Activated CD8-positive, alpha-beta memory T cell treated with anti-CD3 and anti-CD28 coated beads, Interleukin-2, amount 50 U/mL, for 4 hours (primary cell): ENCODE measurements around the gene TBC1D22A.

ENCODE experiments used
- DNase-seq: peaks from one replicate; pipeline ENCODE4 v3.0.0-alpha.2; 2020

TBC1D22A gene

DNA sequence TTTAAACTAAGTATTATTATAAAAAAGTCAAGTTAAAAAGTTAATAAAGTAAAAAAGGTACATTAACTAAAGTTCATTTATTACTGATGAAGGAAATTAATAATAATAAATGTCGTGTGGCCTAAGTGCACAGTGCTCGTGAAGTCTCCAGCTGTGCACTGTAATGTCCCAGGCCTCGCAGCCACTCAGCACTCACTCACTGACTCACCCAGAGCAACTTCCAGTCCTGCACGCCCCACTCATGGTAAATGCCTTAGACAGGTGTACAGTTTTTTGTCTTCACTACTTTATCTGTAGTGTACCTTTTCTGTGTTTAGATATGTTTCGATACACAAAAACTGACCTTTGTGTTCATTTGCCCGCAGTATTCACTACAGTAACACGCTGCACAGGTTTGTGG is 175.5 kb downstream of the TBC1D22A start:
- DNase-seq: no peak

DNA sequence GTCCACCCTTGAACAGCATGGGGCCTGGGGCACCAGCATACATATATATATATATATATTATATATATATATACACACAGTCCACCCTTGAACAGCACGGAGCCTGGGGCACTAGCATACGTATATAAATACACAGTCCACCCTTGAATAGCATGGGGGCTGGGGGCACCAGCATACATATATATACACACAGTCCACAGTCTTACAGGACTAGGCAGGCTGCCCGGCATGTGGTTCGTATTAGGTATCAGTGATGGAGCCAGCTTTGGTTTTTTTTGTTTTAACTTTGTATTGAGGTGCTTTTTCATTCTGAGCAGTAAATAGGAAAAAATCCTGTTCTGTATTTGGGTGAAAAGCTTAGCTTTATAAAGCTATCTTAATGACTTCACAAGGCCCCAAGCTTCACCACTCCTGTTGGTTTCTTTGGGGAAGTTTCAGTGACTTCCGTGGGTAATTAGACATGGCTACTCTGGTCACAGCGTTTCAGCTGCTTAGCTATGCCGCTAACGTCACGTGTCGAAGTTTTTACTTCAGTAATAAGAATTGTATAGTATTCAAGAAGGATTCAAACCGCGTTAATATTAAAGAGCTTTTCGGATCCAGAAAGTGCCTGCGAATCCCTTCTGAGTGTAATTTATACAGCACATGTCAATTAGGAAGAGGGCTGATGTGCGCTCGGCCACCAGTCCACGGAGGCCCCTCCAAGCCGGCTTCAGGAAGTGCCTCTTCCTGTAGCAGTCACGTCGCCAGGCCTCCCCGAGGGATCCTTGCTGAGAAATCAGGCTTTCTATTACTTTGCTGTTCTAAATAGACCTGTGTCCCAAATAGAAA is 179.7 kb downstream of the TBC1D22A start:
- DNase-seq: no peak

DNA sequence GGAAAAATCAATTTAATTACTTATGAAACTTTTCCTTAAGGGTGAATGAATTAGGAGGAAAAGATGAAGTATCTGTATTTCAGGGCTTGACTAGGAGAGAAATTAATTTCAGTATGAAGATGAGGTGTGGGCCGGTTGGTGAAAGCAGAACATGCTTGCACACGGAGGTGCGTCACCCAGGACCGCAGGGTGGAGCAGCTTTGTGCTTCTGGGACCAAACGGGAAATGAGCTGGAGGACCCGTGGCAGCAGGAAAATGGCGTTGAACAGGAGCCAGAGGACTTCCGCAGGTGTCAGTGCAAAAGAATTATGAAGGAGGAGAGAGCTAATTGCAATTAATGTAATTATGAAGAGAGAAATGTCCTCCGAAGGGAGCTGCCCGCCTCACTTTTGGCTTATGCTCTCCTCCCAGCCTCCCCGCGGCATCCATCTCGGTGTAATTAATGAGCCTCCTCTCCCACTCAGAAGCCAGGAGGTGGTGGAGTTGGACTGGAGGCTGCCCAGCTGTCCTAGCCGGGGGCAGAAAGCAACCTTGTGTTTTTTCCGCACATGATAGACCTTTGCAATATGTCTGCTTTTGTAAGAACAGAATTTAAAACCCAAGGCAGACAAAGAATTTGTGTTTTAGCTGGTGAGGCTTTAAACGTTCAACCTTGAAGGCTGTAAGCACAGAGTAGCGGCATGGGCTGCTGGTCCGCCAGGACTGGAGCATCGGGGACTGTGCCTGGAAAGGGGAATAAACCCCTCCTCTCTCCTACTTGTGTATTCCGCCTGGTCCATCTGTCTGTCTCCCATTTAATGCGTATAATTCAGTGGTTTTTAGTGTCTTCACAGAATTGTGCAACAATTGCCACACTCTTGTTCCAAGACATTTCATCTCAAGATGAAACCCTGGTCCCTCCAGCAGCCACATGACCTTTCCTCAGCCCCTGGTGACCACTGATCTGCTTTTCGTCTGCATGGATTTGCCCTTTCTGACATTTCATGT is 180.6 kb downstream of the TBC1D22A start:
- no peak for DNase-seq

- DNase-seq: no peak
Observed at GRCh38 chr22:46945481-46945880, 183.0 kb downstream of the TBC1D22A start.

DNA sequence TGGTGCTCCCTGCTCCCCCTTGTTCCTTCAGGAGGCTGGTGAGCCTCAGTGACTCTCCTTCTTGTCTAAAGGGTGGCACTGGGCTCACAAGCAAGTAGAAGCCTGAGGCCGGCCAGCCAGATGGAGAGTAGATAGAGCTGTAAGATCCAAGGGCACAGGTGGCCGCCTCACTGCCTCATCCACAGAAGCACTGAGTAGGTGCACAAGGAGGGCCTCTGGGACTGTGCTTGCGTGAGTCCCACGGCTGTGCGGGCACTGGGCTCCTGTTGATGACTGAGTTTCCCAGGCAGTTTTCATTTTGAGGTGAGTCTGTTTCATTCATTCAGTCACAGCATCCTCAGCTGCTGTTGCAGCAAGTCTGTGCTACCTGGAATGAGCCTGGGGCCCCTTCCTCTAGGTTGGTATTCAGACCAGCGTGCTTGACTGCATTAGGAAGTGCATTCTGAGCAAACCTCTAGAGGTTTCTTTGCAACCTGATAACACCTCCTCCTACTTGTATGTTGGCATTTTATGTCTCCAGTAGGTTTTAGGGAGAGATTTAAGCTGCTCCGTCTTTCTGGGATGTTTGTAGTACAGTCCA is 184.0 kb downstream of the TBC1D22A start:
- DNase-seq: no peak

DNA sequence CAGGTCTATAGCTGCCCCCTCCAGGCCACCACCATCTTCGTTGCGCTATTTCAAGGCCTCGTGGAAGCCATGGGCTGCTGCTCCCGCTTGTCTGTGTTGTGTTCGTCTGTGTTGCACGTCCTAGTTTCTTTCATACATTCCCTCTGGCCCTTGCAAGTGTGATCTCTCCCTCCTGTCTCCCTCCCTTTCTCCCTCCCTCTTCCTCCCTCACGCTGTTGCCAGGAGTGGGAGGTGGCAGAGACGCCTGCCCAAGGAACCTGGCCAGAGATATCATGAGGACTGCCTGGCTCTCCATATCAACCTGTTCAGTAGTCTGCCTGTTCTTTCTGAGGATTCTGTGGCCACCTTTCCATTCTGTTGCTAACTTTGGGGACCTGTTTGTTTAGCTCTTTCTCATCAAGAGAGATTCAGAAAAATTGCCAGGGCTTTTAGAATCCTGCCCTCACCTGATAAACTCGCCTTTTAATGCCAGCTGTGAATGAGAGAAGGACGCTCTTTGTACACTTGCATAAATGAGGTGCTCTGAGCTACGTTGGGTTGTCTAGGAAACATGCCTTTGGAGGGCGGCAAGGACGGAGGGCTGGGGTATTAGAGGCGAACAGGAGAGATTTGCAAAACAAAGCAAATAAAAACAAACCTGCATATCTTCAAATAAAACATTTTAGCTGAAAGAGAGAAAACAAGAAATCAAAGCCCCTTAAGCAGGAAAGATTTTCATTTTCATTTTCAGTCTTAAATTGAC is 185.2 kb downstream of the TBC1D22A start:
- DNase-seq: no peak

GRCh38 chr22:46948411-46949144 is 186.1 kb downstream of the TBC1D22A start:
- DNase-seq: no peak

DNA sequence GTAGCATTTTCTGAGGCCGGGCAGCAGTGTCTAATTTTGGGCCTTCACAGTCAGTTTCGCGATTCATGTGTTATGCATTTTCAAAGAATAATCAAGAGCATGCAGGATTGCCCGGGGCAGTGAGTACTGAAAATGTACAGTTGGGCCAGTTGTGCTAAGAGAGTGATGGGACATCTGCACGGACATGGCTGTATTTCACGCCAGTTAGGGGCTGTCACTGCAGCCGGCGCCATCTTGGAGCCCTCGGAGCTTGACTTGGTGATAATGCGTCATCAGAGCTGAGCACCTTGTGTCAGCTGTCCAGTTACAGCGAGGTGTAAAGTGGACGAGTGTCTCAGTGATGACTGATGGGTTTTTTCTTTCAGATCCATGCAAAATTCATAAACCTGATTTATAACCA is 188.9 kb downstream of the TBC1D22A start:
- DNase-seq: no peak

- DNase-seq: no peak
Observed at GRCh38 chr22:46951973-46952372, 189.5 kb downstream of the TBC1D22A start.

DNA sequence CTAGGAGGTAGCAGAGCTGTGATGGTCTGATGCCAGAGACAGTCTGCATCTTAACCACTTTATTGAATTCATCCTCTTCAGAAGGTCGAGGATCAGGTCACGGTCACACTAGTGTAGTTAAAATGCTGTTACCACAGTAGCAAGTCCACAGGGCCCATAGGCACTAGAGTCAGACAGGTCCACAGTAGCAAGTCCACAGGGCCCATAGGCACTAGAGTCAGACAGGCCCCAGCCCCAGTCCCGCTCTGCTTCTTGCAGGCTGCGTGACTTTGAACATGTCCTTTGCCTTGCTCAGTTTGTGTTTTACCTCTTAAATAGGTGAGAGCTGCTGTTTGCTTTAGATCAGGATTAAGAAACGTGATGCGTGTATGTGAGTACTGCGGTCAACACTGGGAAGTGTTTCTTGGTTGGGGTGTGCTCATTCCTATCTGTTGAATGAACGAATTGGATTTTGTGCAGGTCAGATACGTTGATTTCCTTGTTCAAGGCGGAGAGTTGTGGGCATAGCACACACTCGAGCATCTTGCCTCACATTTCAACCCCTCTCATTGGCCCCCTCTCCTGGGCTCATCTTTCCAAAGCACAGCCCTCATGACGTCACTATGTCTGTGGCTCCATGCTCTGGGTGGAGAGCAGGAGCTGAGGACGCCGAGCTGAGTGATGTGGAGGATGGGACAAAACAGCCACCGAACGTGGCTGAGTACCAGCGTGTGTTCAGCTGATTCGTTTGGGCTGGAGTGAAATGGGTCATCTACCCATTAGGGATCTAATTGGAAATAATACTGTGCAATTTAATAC is 191.7 kb downstream of the TBC1D22A start:
- no peak for DNase-seq

DNA sequence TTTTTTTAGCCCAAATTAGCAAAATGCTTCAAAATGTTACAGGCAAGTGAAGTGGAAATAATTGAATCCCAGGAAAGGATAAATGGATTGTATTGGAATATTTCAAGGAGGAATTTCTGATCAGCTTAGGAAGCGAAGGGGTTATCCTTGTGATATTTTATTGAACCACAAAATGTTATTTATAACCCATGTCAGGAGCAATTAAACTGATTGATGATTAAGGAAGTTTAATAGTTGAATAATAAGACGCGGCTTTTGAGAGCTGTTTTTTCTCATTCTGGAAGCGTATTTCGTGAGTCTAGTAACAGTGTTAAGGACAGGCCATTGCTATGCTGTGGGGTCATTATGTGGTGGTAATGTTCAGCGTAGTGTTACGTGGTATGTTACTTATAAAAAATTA is 192.3 kb downstream of the TBC1D22A start:
- no peak for DNase-seq

- DNase-seq: no peak
Observed at GRCh38 chr22:46956498-46957215, 194.2 kb downstream of the TBC1D22A start.

GRCh38 chr22:46957521-46957920 is 195.1 kb downstream of the TBC1D22A start:
- no peak for DNase-seq

DNA sequence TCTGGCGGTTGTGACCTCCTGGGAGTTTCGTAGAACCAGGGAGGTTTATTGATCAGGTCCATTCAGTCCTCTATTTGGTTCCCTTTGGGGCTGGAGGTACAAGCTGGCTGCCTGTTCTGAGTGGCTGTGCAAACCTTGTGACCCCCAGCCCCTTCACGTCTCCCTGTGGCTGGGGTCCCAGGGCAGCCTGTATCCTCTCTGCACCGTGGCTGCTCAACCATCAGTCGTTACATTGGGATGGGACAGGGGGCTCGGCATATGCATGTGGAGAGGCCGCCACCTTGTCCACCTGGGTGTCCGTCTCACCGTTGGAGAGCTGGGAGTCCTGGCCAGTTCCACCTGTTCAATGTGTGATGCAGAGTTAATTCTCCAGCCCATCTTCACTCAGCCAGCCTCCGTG is 195.7 kb downstream of the TBC1D22A start:
- DNase-seq: no peak

DNA sequence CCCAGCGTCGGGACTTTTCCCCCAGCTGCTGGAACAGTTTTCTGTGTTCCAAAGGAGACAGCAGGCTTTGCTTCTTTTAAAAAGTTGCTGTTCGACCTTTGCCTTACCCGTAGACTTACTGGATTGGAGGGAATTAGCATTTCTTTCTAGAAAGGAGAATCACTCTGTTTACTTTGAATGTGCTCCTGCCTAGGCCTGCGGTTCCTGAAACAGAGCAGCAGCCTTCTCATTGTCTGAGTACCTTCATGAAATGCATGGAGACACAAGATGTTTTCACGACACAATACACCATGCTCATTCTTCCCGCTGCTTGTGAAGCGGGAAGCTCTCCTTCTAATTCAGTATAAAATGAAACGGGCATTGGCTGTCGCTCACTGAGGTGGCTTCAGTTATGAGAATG is 196.2 kb downstream of the TBC1D22A start:
- DNase-seq: no peak

DNA sequence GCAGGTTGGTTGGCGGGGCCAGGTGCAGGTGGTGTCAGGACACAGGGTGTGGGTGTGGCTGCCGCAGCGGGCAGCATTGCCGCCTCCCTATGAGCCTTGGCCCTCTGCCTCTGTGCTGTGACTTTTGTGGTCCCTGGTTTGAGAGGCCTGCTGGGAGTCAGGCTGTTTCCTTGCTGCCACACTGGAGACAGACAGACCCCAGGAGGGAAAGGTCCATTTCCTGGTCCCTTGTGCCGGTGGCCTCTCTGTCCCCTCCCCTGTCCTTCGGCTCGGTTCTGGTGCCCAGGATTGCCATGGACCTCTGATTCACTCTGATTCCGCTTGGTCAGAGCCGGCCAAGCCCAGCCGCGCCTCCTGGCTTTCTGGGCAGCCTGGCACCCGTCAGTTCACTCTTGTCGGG is 196.9 kb downstream of the TBC1D22A start:
- no peak for DNase-seq

GRCh38 chr22:46961591-46962295 is 199.3 kb downstream of the TBC1D22A start:
- no peak for DNase-seq

- no peak for DNase-seq
Observed at GRCh38 chr22:46962406-46962805, 200.0 kb downstream of the TBC1D22A start.

GRCh38 chr22:46963672-46964545 is 201.5 kb downstream of the TBC1D22A start:
- no peak for DNase-seq
